Measurements from ENCODE around the gene AKAP9. TPM values are rescaled to one million over a fixed set of nuclear protein-coding genes. Genes with fewer than 3 reads are reported as not detected.

The AKAP9 gene
- total RNA-seq, 1 experiment from 2014 or later = 62.6 TPM

DNA sequence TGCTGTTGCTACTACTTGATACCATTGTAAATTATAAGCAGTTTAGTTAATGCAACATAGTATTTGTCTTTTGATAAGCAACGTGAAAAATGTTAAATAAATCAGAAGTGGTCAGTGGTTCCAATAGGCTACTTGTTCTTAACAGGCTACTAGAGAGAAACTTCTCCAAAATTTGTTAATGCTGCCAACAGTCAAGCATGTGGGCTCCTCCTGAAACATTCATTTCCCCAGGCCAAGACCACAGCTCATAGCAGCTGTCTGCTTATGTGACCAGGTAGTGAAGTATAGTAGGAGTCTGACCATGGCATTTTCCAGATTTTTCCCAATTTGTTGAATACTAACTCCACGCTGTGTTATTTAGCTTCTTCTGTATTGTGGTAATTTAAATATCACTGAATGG is 112.7 kb downstream of the AKAP9 start:
- H3K9me3 ChIP-seq (ENCODE audit: low read depth, low read length, poor library complexity, severe bottlenecking) = no peaks in the 10 kb centered on the region
- ChIA-PET CTCF (no interaction called here), POLR2A (ENCODE audit: low non-redundant PET) (no interaction called here)
- no peaks in the 10 kb centered on the region for H3K27me3 ChIP-seq (replicated peaks; ENCODE audit: insufficient read depth, low read depth, low read length, poor library complexity)
- no peaks in the 10 kb centered on the region for H3K4me1 ChIP-seq (ENCODE audit: insufficient read depth, low read length, poor library complexity, severe bottlenecking)
- TF ChIP-seq, protein P1, sequence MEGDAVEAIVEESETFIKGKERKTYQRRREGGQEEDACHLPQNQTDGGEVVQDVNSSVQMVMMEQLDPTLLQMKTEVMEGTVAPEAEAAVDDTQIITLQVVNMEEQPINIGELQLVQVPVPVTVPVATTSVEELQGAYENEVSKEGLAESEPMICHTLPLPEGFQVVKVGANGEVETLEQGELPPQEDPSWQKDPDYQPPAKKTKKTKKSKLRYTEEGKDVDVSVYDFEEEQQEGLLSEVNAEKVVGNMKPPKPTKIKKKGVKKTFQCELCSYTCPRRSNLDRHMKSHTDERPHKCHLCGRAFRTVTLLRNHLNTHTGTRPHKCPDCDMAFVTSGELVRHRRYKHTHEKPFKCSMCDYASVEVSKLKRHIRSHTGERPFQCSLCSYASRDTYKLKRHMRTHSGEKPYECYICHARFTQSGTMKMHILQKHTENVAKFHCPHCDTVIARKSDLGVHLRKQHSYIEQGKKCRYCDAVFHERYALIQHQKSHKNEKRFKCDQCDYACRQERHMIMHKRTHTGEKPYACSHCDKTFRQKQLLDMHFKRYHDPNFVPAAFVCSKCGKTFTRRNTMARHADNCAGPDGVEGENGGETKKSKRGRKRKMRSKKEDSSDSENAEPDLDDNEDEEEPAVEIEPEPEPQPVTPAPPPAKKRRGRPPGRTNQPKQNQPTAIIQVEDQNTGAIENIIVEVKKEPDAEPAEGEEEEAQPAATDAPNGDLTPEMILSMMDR (conservative IDR thresholded peaks at IDR 0.05; ENCODE audit: low read depth, low read length) = no peak
- TF ChIP-seq EZH2 (IDR thresholded peaks at IDR 0.05; ENCODE audit: borderline replicate concordance, low read depth, low read length, poor library complexity, severe bottlenecking) = no peak
- no TSS peak for BruUV-seq (replicated peaks)
- H3K4me3 ChIP-seq (ENCODE audit: low read depth, low read length, poor library complexity, severe bottlenecking) = no peak overlapping the region
- no peak overlapping the region for H3K27ac ChIP-seq (ENCODE audit: low read depth, low read length, poor library complexity, severe bottlenecking)
- intact Hi-C loops (cut with micrococcal nuclease; ENCODE audit: unreplicated experiment) = no loop called here
- no peak for DNase-seq (ENCODE audit: low spot score)
- H3K36me3 ChIP-seq (ENCODE audit: insufficient read depth, low read length, poor library complexity, severe bottlenecking) = peaks cover 3% of the 10 kb centered on the region

DNA sequence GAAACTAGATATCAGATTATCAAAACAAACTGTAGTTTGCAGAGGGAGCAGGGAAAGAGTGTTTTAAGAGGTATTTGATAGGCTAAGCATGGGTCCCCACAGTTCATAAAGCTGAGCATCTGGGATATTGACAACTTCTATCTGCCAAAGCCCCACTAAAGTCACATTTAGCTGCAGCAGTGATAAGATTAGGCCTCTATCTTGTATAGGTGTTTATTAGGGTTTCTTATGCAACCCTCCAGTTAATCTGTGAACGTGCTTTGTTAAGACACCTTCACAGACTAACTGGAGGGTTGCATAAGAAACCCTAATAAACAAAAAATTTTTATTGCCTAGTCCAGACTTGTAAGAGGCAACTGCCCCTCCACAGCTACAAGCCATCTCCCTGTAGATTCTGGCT is 115.6 kb downstream of the AKAP9 start:
- H3K27me3 ChIP-seq (replicated peaks; ENCODE audit: insufficient read depth, low read depth, low read length, poor library complexity) = no peaks in the 10 kb centered on the region
- peaks cover 7% of the 10 kb centered on the region for H3K4me1 ChIP-seq (ENCODE audit: insufficient read depth, low read length, poor library complexity, severe bottlenecking)
- no TSS peak for BruUV-seq (replicated peaks)
- intact Hi-C loops (cut with micrococcal nuclease; ENCODE audit: unreplicated experiment) = no loop called here
- TF ChIP-seq EZH2 (IDR thresholded peaks at IDR 0.05; ENCODE audit: borderline replicate concordance, low read depth, low read length, poor library complexity, severe bottlenecking) = no peak
- TF ChIP-seq, protein P1 (conservative IDR thresholded peaks at IDR 0.05; ENCODE audit: low read depth, low read length) = no peak
- CTCF ChIA-PET = no interaction called here
- POLR2A ChIA-PET (ENCODE audit: low non-redundant PET) = no interaction called here
- DNase-seq (ENCODE audit: low spot score) = no peak
- H3K9me3 ChIP-seq (ENCODE audit: low read depth, low read length, poor library complexity, severe bottlenecking) = no peaks in the 10 kb centered on the region
- H3K4me3 ChIP-seq (ENCODE audit: low read depth, low read length, poor library complexity, severe bottlenecking) = no peak overlapping the region
- no peak overlapping the region for H3K27ac ChIP-seq (ENCODE audit: low read depth, low read length, poor library complexity, severe bottlenecking)
- H3K36me3 ChIP-seq (ENCODE audit: insufficient read depth, low read length, poor library complexity, severe bottlenecking) = peaks cover 3% of the 10 kb centered on the region

DNA sequence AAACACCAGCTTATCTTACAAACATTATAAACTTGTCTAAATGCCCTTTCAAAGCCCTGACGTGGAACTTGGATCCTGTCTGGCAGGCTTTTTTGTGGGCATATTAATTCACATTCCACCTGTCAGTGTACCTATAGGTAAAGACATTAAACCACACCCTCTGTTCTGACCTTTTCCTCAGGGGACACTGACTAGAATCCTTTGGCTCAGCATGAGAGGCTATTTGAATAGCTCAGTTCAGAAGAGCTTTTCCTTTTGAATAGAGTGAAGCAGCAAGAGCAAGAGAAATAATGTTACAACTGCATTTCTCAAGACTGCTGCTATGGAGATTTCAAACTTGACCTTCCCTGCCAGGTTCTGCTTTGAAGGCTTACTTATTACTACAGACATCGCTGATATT is 116.7 kb downstream of the AKAP9 start:
- intact Hi-C loops (cut with micrococcal nuclease; ENCODE audit: unreplicated experiment) = no loop called here
- TF ChIP-seq EZH2 (IDR thresholded peaks at IDR 0.05; ENCODE audit: borderline replicate concordance, low read depth, low read length, poor library complexity, severe bottlenecking) = no peak
- TF ChIP-seq, protein P1 (conservative IDR thresholded peaks at IDR 0.05; ENCODE audit: low read depth, low read length) = no peak
- Histone ChIP-seq H3K4me1 (ENCODE audit: insufficient read depth, low read length, poor library complexity, severe bottlenecking) (peaks cover 7% of the 10 kb centered on the region), H3K27me3 (replicated peaks; ENCODE audit: insufficient read depth, low read depth, low read length, poor library complexity) (no peaks in the 10 kb centered on the region), H3K4me3 (ENCODE audit: low read depth, low read length, poor library complexity, severe bottlenecking) (no peak overlapping the region), H3K27ac (ENCODE audit: low read depth, low read length, poor library complexity, severe bottlenecking) (no peak overlapping the region), H3K36me3 (ENCODE audit: insufficient read depth, low read length, poor library complexity, severe bottlenecking) (peaks cover 3% of the 10 kb centered on the region), H3K9me3 (ENCODE audit: low read depth, low read length, poor library complexity, severe bottlenecking) (no peaks in the 10 kb centered on the region)
- no peak for DNase-seq (ENCODE audit: low spot score)
- ChIA-PET CTCF (no interaction called here), POLR2A (ENCODE audit: low non-redundant PET) (no interaction called here)
- no TSS peak for BruUV-seq (replicated peaks)

All from A673 (cell line).